ENCODE results near the gene PFN1. TPM values are rescaled to one million over a fixed set of nuclear protein-coding genes. Genes with fewer than 3 reads are reported as not detected.

The PFN1 gene
- polyA plus RNA-seq, 4 donors, result 274 to 467 (median 346) TPM

DNA sequence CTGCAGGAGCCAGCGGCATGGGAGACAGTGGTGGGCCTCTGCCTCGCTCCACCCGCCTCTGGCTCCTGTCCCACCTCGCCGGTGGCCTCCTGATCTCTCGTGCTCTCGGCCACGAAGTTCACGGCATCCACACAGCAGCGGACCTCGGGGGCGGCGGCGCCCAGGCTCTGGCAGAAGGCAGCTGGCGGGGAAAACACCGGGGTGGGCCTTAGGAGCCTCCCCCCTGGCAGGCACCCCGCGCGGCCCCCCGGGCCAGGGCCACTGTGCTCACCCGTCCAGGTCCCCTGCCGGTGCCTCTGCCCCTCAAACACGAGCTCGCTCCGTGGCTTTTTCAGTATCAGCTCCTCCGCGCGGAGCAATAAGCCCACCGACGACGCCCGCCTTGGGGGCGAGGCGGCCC, 49.4 kb downstream of the PFN1 start:
- DNase-seq (ENCODE audit: low read depth in 4 of 4, low spot score in 3 of 4), result no peak

DNA sequence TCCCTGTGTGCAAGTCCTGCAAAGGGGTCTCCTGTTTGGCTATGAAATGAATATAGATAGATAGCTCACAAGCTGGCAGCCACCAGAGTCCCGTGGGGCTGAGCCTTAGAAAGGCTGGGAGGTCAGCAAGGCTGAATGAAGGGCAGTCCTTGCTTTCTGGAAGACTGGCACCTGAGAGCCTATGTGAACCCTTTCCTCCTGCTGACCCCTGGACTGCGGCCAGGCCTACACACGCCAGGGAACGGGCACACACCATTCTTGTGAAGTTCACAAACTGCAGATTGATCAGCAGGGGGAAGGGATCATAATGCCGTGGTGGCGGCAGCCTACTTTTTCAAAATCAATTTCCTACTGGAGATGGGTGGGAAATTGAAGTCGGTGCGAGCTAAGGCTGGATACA, 50.0 kb downstream of the PFN1 start:
- no peak for DNase-seq (ENCODE audit: low read depth in 4 of 4, low spot score in 3 of 4)

DNA sequence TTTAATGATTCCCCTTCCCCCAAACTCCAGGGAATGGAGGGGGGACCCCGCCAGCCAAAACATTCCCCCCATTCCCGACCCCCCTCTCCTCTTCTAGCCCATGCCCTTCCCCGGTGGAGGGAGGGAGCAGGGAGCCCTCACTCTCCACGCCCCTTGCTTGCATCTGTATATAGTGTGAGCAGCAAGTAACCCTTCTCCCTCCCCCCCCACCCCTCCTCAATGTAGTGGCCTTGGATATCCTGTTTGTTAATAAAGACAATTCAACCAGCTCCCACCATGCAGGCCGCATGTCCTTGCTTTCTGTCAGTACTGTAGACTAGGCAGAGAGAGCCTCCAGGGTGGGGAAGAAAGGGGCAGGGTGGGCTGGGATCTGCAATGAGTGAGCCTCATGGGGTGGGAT, 50.5 kb downstream of the PFN1 start:
- DNase-seq (ENCODE audit: low read depth in 4 of 4, low spot score in 3 of 4), result no peak

DNA sequence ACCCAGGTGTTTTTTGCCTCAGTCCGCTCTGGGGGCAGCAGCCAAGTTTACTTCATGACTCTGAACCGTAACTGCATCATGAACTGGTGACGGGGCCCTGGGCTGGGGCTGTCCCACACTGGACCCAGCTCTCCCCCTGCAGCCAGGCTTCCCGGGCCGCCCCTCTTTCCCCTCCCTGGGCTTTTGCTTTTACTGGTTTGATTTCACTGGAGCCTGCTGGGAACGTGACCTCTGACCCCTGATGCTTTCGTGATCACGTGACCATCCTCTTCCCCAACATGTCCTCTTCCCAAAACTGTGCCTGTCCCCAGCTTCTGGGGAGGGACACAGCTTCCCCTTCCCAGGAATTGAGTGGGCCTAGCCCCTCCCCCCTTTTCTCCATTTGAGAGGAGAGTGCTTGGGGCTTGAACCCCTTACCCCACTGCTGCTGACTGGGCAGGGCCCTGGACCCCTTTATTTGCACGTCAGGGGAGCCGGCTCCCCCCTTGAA, 51.1 kb downstream of the PFN1 start:
- no peak for DNase-seq (ENCODE audit: low read depth in 4 of 4, low spot score in 3 of 4)

DNA sequence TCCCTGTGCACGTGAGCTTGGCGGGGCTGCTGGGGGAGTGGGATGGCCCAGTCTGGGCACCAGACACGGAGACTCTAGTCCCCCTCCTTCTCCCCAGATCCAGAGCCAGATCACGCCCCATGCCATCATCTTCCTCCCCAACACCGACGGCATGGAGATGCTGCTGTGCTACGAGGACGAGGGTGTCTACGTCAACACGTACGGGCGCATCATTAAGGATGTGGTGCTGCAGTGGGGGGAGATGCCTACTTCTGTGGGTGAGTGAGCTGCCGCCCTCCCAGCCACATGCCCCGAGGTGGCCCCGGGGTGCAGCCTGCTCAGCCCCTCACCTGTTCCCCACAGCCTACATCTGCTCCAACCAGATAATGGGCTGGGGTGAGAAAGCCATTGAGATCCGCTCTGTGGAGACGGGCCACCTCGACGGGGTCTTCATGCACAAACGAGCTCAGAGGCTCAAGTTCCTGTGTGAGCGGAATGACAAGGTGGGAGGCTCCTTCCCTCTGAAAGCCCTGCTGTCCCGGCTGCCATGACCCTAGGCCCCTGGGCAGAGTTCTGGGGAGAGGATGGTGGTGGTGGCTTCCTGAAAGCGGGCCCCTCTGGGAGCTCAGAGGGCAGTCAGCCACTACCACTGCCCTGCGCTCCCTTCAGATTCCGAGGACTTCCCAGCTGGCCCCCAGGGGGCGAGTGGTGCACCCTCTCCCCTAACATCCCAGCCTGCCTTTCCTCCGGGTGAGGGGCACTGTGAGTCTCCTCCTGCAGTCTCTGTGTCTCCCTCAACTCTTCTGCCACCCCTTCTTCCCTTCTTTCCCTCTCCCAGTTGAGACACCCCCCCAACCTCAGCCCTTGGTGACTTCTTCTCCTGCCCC, 51.8 kb downstream of the PFN1 start:
- DNase-seq (ENCODE audit: low read depth in 4 of 4, low spot score in 3 of 4), result no peak

DNA sequence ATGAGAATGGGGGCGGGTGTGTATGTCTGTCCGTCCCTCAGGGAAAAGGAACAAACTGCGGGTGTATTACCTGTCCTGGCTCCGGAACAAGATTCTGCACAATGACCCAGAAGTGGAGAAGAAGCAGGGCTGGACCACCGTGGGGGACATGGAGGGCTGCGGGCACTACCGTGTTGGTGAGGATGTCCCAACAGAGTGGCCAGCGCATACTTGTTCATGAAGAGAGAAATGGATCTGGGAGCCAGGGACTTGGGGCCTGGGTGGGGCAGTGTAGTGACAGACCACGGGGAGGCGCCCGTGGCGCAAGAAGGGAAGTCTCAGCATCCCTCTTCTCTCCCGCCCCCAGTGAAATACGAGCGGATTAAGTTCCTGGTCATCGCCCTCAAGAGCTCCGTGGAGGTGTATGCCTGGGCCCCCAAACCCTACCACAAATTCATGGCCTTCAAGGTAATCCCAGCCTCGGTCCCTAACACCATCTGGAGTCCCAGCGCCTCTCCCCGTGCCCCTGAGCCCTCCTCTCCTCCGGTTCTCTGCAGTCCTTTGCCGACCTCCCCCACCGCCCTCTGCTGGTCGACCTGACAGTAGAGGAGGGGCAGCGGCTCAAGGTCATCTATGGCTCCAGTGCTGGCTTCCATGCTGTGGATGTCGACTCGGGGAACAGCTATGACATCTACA, 52.5 kb downstream of the PFN1 start:
- no peak for DNase-seq (ENCODE audit: low read depth in 4 of 4, low spot score in 3 of 4)

Other genes with a start within 250 kb of the PFN1 start
- gene PELP1, start 244.4 kb downstream of the PFN1 start, polyA plus RNA-seq (ENCODE audit: insufficient read length in 4 of 4), result 10 to 100 TPM; 36.2 to 56.5 (median 45.0) TPM
- 10 to 100 TPM; 27.9 to 42.1 (median 33.2) TPM for gene ARRB2, start 237.9 kb downstream of the PFN1 start, polyA plus RNA-seq (ENCODE audit: insufficient read length in 4 of 4)
- gene MED11, start 217.1 kb downstream of the PFN1 start, polyA plus RNA-seq (ENCODE audit: insufficient read length in 4 of 4), result 10 to 100 TPM; 14.6 to 26.5 (median 22.5) TPM
- gene ZMYND15, start 208.7 kb downstream of the PFN1 start, polyA plus RNA-seq (ENCODE audit: insufficient read length in 4 of 4), result under 1 TPM; 0.37 to 0.85 (median 0.58) TPM
- gene CXCL16, start 208.6 kb downstream of the PFN1 start, polyA plus RNA-seq (ENCODE audit: insufficient read length in 4 of 4), result 10 to 100 TPM in 3 of 4 donors, 1 to 10 TPM in 1; 7.6 to 14.1 (median 11.9) TPM
- gene TM4SF5, start 176.6 kb downstream of the PFN1 start, polyA plus RNA-seq (ENCODE audit: insufficient read length in 4 of 4), result 1 to 10 TPM in 2 of 4 donors, under 1 TPM in 2; 0.31 to 2.9 (median 1.5) TPM
- gene VMO1, start 162.2 kb downstream of the PFN1 start, polyA plus RNA-seq (ENCODE audit: insufficient read length in 4 of 4), result 1 to 10 TPM in 1 of 4 donors, under 1 TPM in 3; 0.41 to 1.2 (median 0.59) TPM
- gene GLTPD2, start 159.6 kb downstream of the PFN1 start, polyA plus RNA-seq (ENCODE audit: insufficient read length in 4 of 4), result 1 to 10 TPM in 3 of 4 donors, under 1 TPM in 1; 0.90 to 9.4 (median 3.5) TPM
- 100 to 1,000 TPM in 3 of 4 donors, 10 to 100 TPM in 1; 82.5 to 125 (median 120) TPM for gene PSMB6, start 152.4 kb downstream of the PFN1 start, polyA plus RNA-seq (ENCODE audit: insufficient read length in 4 of 4)
- gene PLD2, start 141.4 kb downstream of the PFN1 start, polyA plus RNA-seq (ENCODE audit: insufficient read length in 4 of 4), result 10 to 100 TPM; 31.9 to 48.7 (median 41.6) TPM
- 10 to 100 TPM; 49.3 to 75.6 (median 59.3) TPM for gene MINK1, start 115.2 kb downstream of the PFN1 start, polyA plus RNA-seq (ENCODE audit: insufficient read length in 4 of 4)
- gene C17orf107, start 49.0 kb downstream of the PFN1 start, polyA plus RNA-seq (ENCODE audit: insufficient read length in 4 of 4), result 1 to 10 TPM; 1.3 to 2.8 (median 1.9) TPM
- 1 to 10 TPM; 1.4 to 2.0 (median 1.7) TPM for gene CHRNE, start 45.4 kb downstream of the PFN1 start, polyA plus RNA-seq (ENCODE audit: insufficient read length in 4 of 4)
- gene GP1BA, start 16.3 kb downstream of the PFN1 start, polyA plus RNA-seq (ENCODE audit: insufficient read length in 4 of 4), result 1 to 10 TPM in 3 of 4 donors, under 1 TPM in 1; 0.83 to 3.4 (median 1.8) TPM
- 10 to 100 TPM; 40.5 to 90.1 (median 72.7) TPM for gene SLC25A11, start 8.5 kb downstream of the PFN1 start, polyA plus RNA-seq (ENCODE audit: insufficient read length in 4 of 4)
- 100 to 1,000 TPM; 106 to 135 (median 129) TPM for gene RNF167, start 8.3 kb downstream of the PFN1 start, polyA plus RNA-seq (ENCODE audit: insufficient read length in 4 of 4)
- gene ENO3, start 2.6 kb upstream of the PFN1 start, polyA plus RNA-seq (ENCODE audit: insufficient read length in 4 of 4), result 10 to 100 TPM; 14.8 to 30.0 (median 18.8) TPM
- 100 to 1,000 TPM in 1 of 4 donors, 10 to 100 TPM in 3; 86.4 to 100 (median 92.0) TPM for gene SPAG7, start 19.3 kb upstream of the PFN1 start, polyA plus RNA-seq (ENCODE audit: insufficient read length in 4 of 4)
- 10 to 100 TPM; 19.3 to 34.2 (median 26.6) TPM for gene CAMTA2, start 39.1 kb upstream of the PFN1 start, polyA plus RNA-seq (ENCODE audit: insufficient read length in 4 of 4)
- 1 to 10 TPM; 6.9 to 9.3 (median 7.4) TPM for gene INCA1, start 49.0 kb upstream of the PFN1 start, polyA plus RNA-seq (ENCODE audit: insufficient read length in 4 of 4)
- 10 to 100 TPM; 69.8 to 89.3 (median 82.2) TPM for gene KIF1C, start 49.4 kb upstream of the PFN1 start, polyA plus RNA-seq (ENCODE audit: insufficient read length in 4 of 4)
- under 1 TPM; 0.05 to 0.35 (median 0.15) TPM for gene SLC52A1, start 86.9 kb upstream of the PFN1 start, polyA plus RNA-seq (ENCODE audit: insufficient read length in 4 of 4)
- gene ZFP3, start 129.9 kb upstream of the PFN1 start, polyA plus RNA-seq (ENCODE audit: insufficient read length in 4 of 4), result 10 to 100 TPM in 3 of 4 donors, 1 to 10 TPM in 1; 9.9 to 15.8 (median 14.4) TPM
- gene ZNF232, start 163.3 kb upstream of the PFN1 start, polyA plus RNA-seq (ENCODE audit: insufficient read length in 4 of 4), result 10 to 100 TPM; 14.2 to 41.1 (median 22.0) TPM
- gene USP6, start 167.5 kb upstream of the PFN1 start, polyA plus RNA-seq (ENCODE audit: insufficient read length in 4 of 4), result 10 to 100 TPM in 1 of 4 donors, 1 to 10 TPM in 3; 1.9 to 12.2 (median 4.0) TPM
- 10 to 100 TPM; 14.6 to 26.3 (median 21.8) TPM for gene ZNF594, start 243.3 kb upstream of the PFN1 start, polyA plus RNA-seq (ENCODE audit: insufficient read length in 4 of 4)